ENCODE results near the gene ABAT.
A peak's percentile ranks its signal among the peaks of the same experiment; 100 is the strongest.

ABAT gene

GRCh38 chr16:8674413-8675022 lies at the start of gene ABAT:
TSS of gene ABAT (plus strand) at chr16:8674617. CDS start at chr16:8735740, 61,123 bp downstream.
- peak; percentile 58 for DNase-seq

DNA sequence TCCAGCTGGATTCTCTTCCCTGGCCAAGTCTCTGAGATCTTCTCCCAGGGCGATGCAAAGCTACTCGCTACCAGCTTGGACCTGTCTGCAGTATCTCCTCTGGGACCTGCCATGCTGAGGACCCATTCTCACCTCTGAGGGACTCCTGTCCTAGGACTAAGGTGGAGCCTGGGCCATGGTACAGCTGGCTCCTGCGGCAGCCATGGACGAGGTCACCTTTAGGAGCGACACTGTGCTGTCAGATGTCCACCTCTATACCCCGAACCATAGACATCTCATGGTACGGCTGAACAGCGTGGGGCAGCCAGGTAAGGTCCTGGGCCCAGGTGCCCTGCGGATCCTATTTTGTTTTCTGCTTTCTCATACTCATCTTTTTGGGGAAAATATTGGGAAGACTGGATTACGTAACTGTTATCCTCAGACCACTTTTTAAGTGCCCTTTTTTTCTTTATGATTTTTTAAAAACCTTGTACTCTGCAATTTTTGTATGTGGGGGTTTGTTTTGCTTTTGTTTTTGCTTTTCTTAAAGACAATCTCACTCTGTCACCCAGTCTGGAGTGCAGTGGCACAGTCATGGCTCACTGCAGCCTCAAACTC lies 48.8 kb upstream of the ABAT start:
- DNase-seq: no peak

GRCh38 chr16:8626946-8627345 lies 47.5 kb upstream of the ABAT start:
- no peak for DNase-seq

DNA sequence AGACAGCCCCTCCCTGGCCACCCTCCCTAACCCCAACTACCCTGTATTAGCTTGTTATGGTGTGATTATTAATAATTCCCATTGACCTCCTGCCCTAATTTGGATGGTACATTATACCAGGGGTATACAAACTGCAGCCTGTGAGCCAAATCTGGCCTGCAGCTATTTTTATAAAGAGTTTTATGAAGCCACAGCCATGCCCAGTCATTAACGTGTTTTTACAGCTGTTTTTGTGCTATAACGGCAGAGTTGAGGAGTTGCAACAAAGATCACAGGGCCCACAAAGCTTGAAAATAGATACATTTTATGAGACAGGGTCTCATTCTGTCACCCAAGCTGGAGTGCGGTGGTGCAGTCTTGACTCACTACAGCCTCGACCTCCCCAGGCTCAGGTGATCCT lies 47.0 kb upstream of the ABAT start:
- no peak for DNase-seq

DNA sequence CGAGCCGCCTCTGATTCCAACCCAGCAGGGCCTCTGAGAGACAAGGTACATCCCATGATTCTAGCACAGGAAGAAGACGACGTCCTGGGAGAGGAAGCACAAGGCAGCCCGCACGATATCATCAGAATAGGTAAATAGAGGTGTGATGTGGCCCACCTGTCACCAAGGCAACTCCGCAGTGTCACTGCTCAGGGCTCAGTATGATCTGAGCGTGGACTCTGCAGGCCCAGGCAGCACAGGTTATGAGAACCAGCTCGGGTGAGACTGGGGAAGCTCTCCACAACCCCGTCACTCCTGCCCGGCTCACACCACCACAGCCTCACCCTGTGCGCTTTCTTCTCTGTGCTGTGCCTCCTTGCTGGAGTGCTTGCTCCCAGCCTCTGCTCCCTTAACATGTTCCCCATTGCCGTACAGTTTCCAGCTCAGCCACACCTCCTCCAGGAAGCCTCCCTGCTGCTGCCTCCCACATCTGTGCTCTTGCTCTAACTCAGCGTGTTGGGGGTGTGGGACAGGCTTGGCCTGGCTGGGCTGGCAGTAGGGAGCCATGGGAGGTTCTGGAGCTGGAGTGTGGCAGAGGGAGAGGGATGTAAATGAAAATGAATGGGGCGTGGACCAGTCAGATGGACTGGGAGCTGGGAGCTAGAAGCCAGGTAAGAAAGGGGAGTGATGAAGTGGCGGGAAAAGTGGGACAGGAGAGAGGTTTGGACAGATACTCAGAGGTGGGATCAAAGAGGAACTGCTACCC lies 45.3 kb upstream of the ABAT start:
- no peak for DNase-seq

GRCh38 chr16:8630255-8630953 lies 44.0 kb upstream of the ABAT start:
- DNase-seq: no peak

DNA sequence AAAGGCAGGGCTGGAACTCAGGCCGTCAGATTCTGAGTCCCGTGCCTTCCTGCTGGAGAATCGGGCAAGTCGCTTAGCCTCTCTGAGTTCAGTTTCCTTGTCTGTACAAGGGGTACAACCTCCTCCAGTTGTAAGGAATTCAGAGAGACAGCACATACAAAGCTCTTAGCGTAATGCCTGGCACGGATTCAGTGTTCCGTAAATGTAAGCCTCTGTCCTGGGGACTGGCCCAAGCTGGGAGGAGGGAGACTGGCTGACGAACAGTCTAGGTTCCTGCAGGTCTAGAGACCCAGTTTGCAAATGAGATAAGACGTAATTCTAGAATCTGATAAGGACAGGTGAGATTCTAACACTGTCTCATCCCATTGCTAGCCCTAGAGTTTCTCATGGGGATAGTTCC lies 43.0 kb upstream of the ABAT start:
- no peak for DNase-seq

DNA sequence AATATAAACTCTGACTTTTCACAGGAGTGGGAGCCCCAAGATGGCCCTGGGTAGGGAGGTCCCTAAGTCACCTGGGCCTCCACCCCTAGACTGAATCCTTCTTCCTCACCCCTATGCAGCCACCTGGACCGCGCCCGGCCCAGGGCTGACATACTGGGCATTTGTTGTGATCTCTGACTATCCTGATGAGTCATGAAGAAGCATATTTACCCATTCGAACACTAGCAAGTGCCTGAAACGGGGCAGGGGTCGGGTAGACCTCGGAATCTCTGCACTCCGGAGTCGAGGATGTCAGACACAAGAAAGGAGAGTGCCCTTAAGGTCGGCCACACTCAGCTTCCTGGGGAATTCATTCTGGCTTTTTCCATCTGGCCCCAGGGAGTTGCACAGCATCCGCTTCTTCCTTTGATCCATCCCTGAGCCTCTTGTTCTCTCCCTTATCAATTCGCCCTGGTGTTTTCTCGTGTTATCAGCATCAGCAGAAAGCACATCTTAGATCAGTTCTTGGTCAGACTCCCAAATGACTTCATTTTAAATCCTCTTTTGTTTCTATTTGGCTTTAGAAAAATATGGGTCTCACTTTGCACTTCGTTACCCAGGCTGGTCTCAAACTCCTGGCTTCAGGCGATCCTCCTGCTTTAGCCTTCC lies 42.5 kb upstream of the ABAT start:
- no peak for DNase-seq

- no peak for DNase-seq
Observed at GRCh38 chr16:8632675-8633182, 41.7 kb upstream of the ABAT start.

- DNase-seq: no peak
Observed at GRCh38 chr16:8634991-8635736, 39.3 kb upstream of the ABAT start.

DNA sequence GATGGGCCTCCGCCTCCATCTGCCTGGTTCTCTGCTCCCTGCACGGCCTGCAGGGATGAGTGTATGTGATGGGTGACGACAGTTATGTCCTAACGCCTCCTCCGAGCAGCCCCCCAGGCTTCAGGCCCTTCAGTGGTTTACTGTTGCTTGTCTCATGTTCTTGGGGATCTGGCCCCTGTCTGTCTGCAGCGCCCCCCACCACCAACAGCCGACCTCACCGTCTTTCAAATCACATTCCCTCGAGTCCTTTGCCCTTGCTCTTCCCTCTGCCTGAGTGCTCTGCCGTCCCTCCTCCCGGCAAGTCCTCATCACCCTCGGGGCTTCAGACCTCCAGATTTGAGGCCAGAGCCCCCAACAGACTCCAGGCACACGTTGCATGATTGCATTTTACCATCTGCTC lies 34.7 kb upstream of the ABAT start:
- no peak for DNase-seq

- no peak for DNase-seq
Observed at GRCh38 chr16:8641671-8642070, 32.7 kb upstream of the ABAT start.

GRCh38 chr16:8642146-8642545 lies 32.3 kb upstream of the ABAT start:
- DNase-seq: no peak

- DNase-seq: no peak
Observed at GRCh38 chr16:8644211-8645140, 29.9 kb upstream of the ABAT start.

- no peak for DNase-seq
Observed at GRCh38 chr16:8645141-8645521, 29.3 kb upstream of the ABAT start.

DNA sequence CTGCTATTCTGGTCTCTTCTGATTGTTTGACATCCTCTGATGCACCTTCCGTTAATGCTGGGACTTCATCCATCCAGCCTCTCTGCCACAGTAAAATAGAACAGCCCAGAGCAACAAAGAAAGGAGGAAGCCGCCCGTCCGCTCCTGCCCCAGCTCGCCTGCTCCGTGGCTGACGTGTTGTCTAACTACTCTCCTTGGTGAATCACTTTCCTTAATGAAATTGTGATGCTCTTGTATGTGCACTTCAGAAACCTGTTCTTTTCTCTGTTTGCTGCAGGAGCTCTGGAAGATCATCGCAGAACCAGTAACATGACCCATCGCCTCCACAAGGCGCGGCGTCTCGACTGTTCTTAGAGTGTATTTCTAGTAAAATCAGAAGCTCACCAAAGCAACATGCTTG lies 28.6 kb upstream of the ABAT start:
- DNase-seq: no peak

DNA sequence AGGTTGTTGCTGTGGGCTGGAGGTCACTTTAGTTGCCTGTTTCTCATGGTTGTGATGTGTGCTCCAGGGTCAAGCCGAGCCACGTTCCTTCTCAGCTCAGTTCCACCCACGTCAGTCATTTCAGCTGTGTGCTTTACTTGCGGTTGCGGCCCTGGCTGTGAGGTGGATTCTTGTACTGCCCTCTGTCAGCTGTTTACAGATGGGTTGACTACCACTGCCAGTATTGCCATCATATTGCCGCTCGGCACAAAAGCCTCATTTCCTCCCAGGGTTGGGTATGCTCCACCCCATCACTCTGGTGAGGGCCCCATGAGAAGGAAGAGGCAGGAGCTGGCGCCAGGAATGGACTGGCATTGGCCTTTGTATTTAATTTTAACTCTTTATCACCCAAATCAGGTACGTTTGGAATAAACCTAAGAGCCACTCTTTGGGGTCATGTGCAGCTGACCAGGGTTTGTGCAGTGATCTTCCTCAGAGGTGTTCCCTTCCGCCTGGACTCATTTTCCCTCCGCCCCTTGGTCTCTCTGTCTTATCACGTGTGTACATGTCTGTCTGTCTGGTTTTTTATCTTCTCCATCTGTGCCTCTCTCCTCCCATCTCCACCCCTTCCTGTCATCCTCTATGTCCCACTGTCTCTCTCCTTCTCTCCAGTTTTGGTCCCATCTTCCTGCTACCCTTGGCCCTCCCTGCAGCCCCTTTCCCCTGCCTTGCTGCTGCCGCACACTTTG lies 27.9 kb upstream of the ABAT start:
- no peak for DNase-seq

GRCh38 chr16:8647721-8648318 lies 26.6 kb upstream of the ABAT start:
- DNase-seq: no peak

- no peak for DNase-seq
Observed at GRCh38 chr16:8648877-8649276, 25.5 kb upstream of the ABAT start.
